DND-41 (cell line): ENCODE results near the gene NRCAM.

Experiments
- EZH2 ChIP-seq: IDR thresholded peaks from 3 replicates; pipeline ENCODE4 v1.6.1; 2012; ENCODE audit warnings: borderline replicate concordance, low read depth, mild to moderate bottlenecking, moderate library complexity, low read length, inconsistent platforms; ENCODE audit not compliant: severe bottlenecking
- TF ChIP-seq, protein P1 (sequence below): IDR thresholded peaks from 2 replicates; pipeline ENCODE4 v1.5.1; 2012; ENCODE audit warnings: borderline replicate concordance, low read length, moderate library complexity, mild to moderate bottlenecking; ENCODE audit not compliant: poor library complexity, severe bottlenecking; ENCODE audit errors: extremely low read depth

- TF ChIP-seq, protein P1, sequence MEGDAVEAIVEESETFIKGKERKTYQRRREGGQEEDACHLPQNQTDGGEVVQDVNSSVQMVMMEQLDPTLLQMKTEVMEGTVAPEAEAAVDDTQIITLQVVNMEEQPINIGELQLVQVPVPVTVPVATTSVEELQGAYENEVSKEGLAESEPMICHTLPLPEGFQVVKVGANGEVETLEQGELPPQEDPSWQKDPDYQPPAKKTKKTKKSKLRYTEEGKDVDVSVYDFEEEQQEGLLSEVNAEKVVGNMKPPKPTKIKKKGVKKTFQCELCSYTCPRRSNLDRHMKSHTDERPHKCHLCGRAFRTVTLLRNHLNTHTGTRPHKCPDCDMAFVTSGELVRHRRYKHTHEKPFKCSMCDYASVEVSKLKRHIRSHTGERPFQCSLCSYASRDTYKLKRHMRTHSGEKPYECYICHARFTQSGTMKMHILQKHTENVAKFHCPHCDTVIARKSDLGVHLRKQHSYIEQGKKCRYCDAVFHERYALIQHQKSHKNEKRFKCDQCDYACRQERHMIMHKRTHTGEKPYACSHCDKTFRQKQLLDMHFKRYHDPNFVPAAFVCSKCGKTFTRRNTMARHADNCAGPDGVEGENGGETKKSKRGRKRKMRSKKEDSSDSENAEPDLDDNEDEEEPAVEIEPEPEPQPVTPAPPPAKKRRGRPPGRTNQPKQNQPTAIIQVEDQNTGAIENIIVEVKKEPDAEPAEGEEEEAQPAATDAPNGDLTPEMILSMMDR, result no peak
- TF ChIP-seq EZH2, result no peak
Observed at GRCh38 chr7:108201766-108202165, 254.5 kb downstream of the NRCAM start.
